Stomach (tissue), 4 donors: ENCODE results near the gene S100A9.

ENCODE experiments used
- CTCF ChIP-seq, 7 experiments: fragments of 450-650 bp in 4 of 7; fragments of 200-600 bp in 3 of 7; sonication (generic) in 3 of 7; IDR thresholded peaks; one replicate each; pipeline ENCODE4 v1.5.1; 2016 to 2019; ENCODE audit warnings: antibody characterized with exemption in 7 of 7, control low read depth in 2 of 7, mild to moderate bottlenecking in 1 of 7
- EP300 ChIP-seq: sonication (generic); formaldehyde crosslinking; IDR thresholded peaks from one replicate; pipeline ENCODE4 v1.6.1; 2017; ENCODE audit warnings: antibody characterized with exemption
- POLR2A ChIP-seq, 4 donors: fragments of 450-650 bp; IDR thresholded peaks; one replicate each; pipeline ENCODE4 v1.6.1; 2016; ENCODE audit warnings: antibody characterized with exemption in 4 of 4, control low read depth in 2 of 4, mild to moderate bottlenecking in 1 of 4, moderate library complexity in 1 of 4
- POLR2AphosphoS5 ChIP-seq, 3 donors: sonication (generic); formaldehyde crosslinking; IDR thresholded peaks; one replicate each; pipeline ENCODE4 v1.6.1; 2016; ENCODE audit warnings: antibody characterized with exemption in 3 of 3

GRCh38 chr1:153379591-153379990 lies 21.9 kb downstream of the S100A9 start:
- TF ChIP-seq CTCF (IDR thresholded peaks at IDR 0.05): no peak
- TF ChIP-seq POLR2AphosphoS5 (IDR thresholded peaks at IDR 0.05): no peak
- TF ChIP-seq POLR2A (IDR thresholded peaks at IDR 0.05): no peak
- no peak for TF ChIP-seq EP300
